ENCODE data around the gene TAS2R14. TPM values are rescaled to one million over a fixed set of nuclear protein-coding genes. Genes with fewer than 3 reads are reported as not detected.

Gene TAS2R14
- total and polyA plus RNA-seq, 2 of the 8 experiments (the other 6 are each of a cell fraction or from before 2014, with no cell fraction given) = 0.80 to 1.1 TPM

DNA sequence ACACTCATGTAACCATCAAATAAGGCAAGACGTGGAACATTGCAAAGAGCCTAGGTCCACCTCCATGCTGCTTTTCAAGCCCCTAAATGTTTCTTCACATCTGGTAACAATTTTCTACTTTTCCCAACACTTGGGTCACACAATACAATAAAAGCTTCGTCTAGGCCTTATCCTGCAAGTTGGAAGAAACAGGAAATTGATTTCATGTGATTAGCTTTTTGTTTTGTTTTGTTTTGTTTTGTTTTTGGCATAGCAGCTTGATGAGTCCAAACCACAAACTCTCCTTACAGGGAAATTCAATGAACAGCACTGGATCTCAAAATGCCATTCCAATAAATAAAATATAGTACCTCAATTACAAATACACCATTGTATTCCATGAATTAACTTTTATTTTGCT, 28.3 kb upstream of the TAS2R14 start (continued):
- TF ChIP-seq NRF1 (IDR thresholded peaks at IDR 0.05; ENCODE audit: low read depth, low read length) (no peak), CHD2 (IDR thresholded peaks at IDR 0.05; ENCODE audit: low read length) (no peak), ASH2L (IDR thresholded peaks at IDR 0.05; ENCODE audit: low read length) (no peak)

Data from H1 (cell line).